ENCODE measurements around the gene TLL2.

TLL2 gene

DNA sequence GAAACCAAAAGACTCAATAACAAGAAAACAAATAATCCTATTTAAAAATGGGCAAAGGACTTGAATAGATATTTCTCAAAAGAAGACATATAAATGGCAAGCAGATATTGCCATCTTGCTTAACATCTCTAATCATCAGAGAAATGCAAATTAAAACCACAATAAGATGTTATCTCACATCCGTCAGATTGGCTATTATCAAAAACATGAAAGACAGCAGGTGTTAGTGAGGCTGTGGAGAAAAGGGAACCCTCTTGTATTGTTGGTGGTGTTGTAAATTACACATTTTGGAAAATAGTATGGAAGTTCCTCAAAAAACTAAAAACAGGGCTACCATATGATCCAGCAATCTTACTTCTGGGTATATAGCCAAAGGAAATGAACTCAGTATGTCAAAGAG is 180.6 kb downstream of the TLL2 start:
- peaks cover 6% of the 10 kb centered on the region; the same call in 1 of the 2 replicates for H3K27me3 ChIP-seq (ENCODE audit: low read depth)
- H3K9me3 ChIP-seq, result no peaks in the 10 kb centered on the region
- H3K4me1 ChIP-seq, result no peaks in the 10 kb centered on the region
- H3K4me3 ChIP-seq, result no peak overlapping the region
- in situ Hi-C loops (cut with MboI; ENCODE audit: low sequenced_read_pairs), result no loop called here
- no peaks in the 10 kb centered on the region for H3K36me3 ChIP-seq (replicated peaks)
- DNase-seq (ENCODE audit: low spot score in 2 of 2), result no peak

GRCh38 chr10:96327462-96327861 is 186.3 kb downstream of the TLL2 start:
- Histone ChIP-seq H3K36me3 (replicated peaks) (no peaks in the 10 kb centered on the region), H3K27me3 (ENCODE audit: low read depth) (no peaks in the 10 kb centered on the region), H3K9me3 (no peaks in the 10 kb centered on the region), H3K4me1 (peaks cover 10% of the 10 kb centered on the region), H3K4me3 (no peak overlapping the region)
- in situ Hi-C loops (cut with MboI; ENCODE audit: low sequenced_read_pairs), result no loop called here
- no peak for DNase-seq (ENCODE audit: low spot score in 2 of 2)

DNA sequence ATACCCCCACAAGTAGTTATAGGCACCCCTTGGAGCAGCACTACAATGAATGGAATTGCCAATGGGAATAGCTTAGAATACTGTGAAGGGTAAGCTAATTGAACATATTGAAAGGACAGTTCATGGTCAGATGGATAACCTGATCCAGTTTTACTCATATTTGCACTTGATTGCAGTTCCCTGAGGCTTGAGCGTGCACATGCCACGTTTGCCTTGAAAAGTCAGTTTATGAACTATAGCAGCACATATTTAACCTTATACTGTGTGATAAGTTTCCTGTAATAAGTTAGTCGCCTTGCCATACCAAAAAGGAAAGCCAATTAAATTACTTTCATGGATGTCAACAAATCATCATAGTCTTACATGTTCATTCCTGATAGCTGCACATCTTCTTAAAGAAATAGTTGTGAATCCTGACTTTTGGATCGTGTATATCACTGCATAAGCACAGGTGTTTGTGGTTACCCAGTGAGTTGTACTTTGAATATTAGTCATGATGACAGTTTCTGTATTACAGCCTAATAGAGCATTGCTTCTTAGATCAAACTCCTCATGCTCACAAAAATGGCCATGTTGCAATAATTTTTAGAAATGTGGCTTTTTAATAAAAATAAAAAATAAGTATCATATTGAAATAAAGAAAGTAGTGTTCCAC is 187.9 kb downstream of the TLL2 start:
- no peak for DNase-seq (ENCODE audit: low spot score in 2 of 2)
- Histone ChIP-seq H3K9me3 (no peaks in the 10 kb centered on the region), H3K36me3 (replicated peaks) (no peaks in the 10 kb centered on the region), H3K27me3 (ENCODE audit: low read depth) (no peaks in the 10 kb centered on the region), H3K4me1 (peaks cover 10% of the 10 kb centered on the region), H3K4me3 (no peak overlapping the region)
- in situ Hi-C loops (cut with MboI; ENCODE audit: low sequenced_read_pairs), result no loop called here

- DNase-seq (ENCODE audit: low spot score in 2 of 2), result no peak
- Histone ChIP-seq H3K27me3 (ENCODE audit: low read depth) (no peaks in the 10 kb centered on the region), H3K9me3 (no peaks in the 10 kb centered on the region), H3K4me1 (peaks cover 10% of the 10 kb centered on the region), H3K4me3 (no peak overlapping the region), H3K36me3 (replicated peaks) (no peaks in the 10 kb centered on the region)
- in situ Hi-C loops (cut with MboI; ENCODE audit: low sequenced_read_pairs), result loop anchor here (25.0 kb wide), 1 partner anchor 312 kb away; no protein-coding TSS in a partner anchor
Observed at GRCh38 chr10:96324447-96324846, 189.3 kb downstream of the TLL2 start.

DNA sequence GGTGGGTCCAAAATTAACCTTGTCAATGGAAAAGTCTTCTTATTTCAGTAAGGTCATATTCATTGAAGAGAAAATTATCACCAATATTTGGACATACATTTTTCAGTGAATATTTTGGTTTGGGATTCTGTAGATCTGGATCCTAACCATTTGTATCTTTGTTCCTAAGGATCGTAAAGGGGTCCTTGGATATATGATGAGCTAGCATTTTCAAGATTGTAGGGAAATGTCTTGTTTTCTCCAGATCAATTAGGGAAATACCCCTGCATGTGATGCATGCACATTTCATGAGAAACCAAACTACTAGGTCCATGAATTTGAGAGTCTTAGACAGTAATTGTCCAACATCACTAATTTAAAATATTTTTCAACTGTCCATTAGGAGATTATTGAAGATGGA is 191.5 kb downstream of the TLL2 start:
- Histone ChIP-seq H3K4me1 (peaks cover 10% of the 10 kb centered on the region), H3K36me3 (replicated peaks) (no peaks in the 10 kb centered on the region), H3K9me3 (no peaks in the 10 kb centered on the region), H3K27me3 (ENCODE audit: low read depth) (no peaks in the 10 kb centered on the region), H3K4me3 (no peak overlapping the region)
- DNase-seq (ENCODE audit: low spot score in 2 of 2), result no peak
- in situ Hi-C loops (cut with MboI; ENCODE audit: low sequenced_read_pairs), result loop anchor here (25.0 kb wide), 1 partner anchor 310 kb away; no protein-coding TSS in a partner anchor

DNA sequence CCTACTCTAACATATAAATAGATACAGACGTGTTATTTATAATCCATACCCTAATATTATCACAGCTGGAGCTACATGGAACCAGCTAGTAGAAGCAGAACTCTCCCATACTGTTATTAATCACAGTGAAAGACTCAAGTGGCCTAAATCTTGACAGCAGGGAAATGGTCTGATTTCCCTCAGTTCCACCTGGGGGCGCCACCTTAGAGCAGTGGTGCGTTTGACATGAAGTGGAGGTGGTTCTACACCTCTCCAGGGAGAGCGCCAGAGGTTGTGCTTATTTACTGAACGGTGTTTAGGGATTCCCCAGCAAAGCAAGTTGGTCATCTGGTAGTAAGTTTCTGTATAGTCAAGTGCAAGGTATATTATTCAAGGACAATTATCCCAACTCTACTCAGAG is 191.9 kb downstream of the TLL2 start:
- H3K4me3 ChIP-seq, result no peak overlapping the region
- H3K4me1 ChIP-seq, result peaks cover 10% of the 10 kb centered on the region
- H3K36me3 ChIP-seq (replicated peaks), result no peaks in the 10 kb centered on the region
- no peaks in the 10 kb centered on the region for H3K9me3 ChIP-seq
- H3K27me3 ChIP-seq (ENCODE audit: low read depth), result 0 out of 2 replicates have a peak, but pooled peaks cover 3% of the 10 kb centered on the region
- DNase-seq (ENCODE audit: low spot score in 2 of 2), result no peak
- in situ Hi-C loops (cut with MboI; ENCODE audit: low sequenced_read_pairs), result loop anchor here (25.0 kb wide), 1 partner anchor 310 kb away; no protein-coding TSS in a partner anchor

DNA sequence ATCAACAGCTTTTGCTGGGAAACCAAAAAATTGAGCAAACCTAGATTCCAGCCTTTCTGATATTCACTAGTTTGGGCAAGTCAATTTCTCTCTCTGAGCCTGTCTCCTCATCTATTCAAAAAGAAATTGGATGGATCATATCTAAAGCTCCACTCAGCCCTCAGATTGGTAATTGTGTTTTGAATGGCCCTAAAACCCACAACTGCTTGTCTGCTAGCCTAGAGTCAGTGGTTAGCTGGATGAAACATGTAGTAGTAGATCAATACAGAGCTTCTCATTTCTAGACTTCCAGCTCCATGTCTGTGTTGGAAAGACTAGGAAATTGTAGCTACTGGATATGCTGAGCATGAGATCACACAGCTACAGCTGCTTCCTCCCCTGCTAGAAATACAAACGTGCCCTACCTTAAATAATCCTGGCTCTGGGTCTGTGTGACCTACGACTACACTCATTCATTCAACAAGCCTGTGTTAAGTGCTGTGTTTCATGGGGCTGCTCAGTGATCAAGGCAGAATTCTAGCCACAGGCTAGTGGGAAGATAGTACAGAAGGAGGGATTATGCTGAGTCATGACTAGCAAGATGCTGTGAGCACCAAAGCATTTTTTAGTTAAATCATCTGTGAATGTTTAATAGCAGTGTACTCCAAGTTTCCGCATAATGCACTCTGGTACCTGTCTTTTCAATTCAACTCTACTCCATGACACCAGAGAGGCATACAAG is 193.8 kb downstream of the TLL2 start:
- Histone ChIP-seq H3K36me3 (replicated peaks) (no peaks in the 10 kb centered on the region), H3K9me3 (no peaks in the 10 kb centered on the region)
- in situ Hi-C loops (cut with MboI; ENCODE audit: low sequenced_read_pairs), result loop anchor here (25.0 kb wide), 1 partner anchor 308 kb away; no protein-coding TSS in a partner anchor

GRCh38 chr10:96317067-96317833 is 196.5 kb downstream of the TLL2 start:
- H3K4me3 ChIP-seq, result no peak overlapping the region
- no peaks in the 10 kb centered on the region for H3K9me3 ChIP-seq
- in situ Hi-C loops (cut with MboI; ENCODE audit: low sequenced_read_pairs), result loop anchor here (25.0 kb wide), 1 partner anchor 305 kb away; no protein-coding TSS in a partner anchor
- DNase-seq (ENCODE audit: low spot score in 2 of 2), result no peak
- no peaks in the 10 kb centered on the region for H3K36me3 ChIP-seq (replicated peaks)
- H3K27me3 ChIP-seq (ENCODE audit: low read depth), result 0 out of 2 replicates have a peak, but pooled peaks cover 3% of the 10 kb centered on the region
- no peaks in the 10 kb centered on the region for H3K4me1 ChIP-seq

More for the DNA sequence above, 193.8 kb downstream of the TLL2 start:
- DNase-seq (ENCODE audit: low spot score in 2 of 2), result no peak
- Histone ChIP-seq H3K27me3 (ENCODE audit: low read depth) (0 out of 2 replicates have a peak, but pooled peaks cover 3% of the 10 kb centered on the region), H3K4me3 (no peak overlapping the region), H3K4me1 (peaks cover 2% of the 10 kb centered on the region)
